HG03571 (cell line): ENCODE data around the gene IPO4.

Experiments used
- ATAC-seq: cut with Tn5 transposase; IDR thresholded peaks from one replicate; pipeline ENCODE4 v1.9.1; 2021; ENCODE audit not compliant: unreplicated experiment

IPO4 gene

GRCh38 chr14:24176599-24176998 lies 12.0 kb downstream of the IPO4 start:
- ATAC-seq = no peak

GRCh38 chr14:24172871-24173281 lies 15.7 kb downstream of the IPO4 start:
- ATAC-seq = no peak

- ATAC-seq = no peak
These were observed 16.3 kb downstream of the IPO4 start for GRCh38 chr14:24172261-24172860.

- ATAC-seq = peak; percentile 87
These were observed 17.0 kb downstream of the IPO4 start, which contains the start of gene REC8 for GRCh38 chr14:24171422-24172260. TSS of gene REC8 (plus strand) at chr14:24172080. CDS start at chr14:24172553, 473 bp downstream.

- ATAC-seq = no peak
These were observed 21.0 kb downstream of the IPO4 start for GRCh38 chr14:24167469-24168114.

- ATAC-seq = no peak
These were observed 22.8 kb downstream of the IPO4 start for GRCh38 chr14:24165785-24166184.

GRCh38 chr14:24164518-24164991 lies 24.1 kb downstream of the IPO4 start:
- no peak for ATAC-seq

GRCh38 chr14:24162093-24162492 lies 26.5 kb downstream of the IPO4 start:
- no peak for ATAC-seq

GRCh38 chr14:24160850-24161804 lies 27.5 kb downstream of the IPO4 start, which contains the start of gene IRF9:
TSS of gene IRF9 (plus strand) at chr14:24161265. CDS start at chr14:24162145, 880 bp downstream.
- ATAC-seq = peak; percentile 64

- no peak for ATAC-seq
These were observed 28.1 kb downstream of the IPO4 start for GRCh38 chr14:24160499-24160849.

- ATAC-seq = no peak
These were observed 28.7 kb downstream of the IPO4 start for GRCh38 chr14:24159777-24160498.

GRCh38 chr14:24157331-24157730 lies 31.3 kb downstream of the IPO4 start:
- no peak for ATAC-seq

- ATAC-seq = no peak
These were observed 31.8 kb downstream of the IPO4 start for GRCh38 chr14:24156840-24157239.

GRCh38 chr14:24155100-24155499 lies 33.5 kb downstream of the IPO4 start:
- ATAC-seq = no peak

GRCh38 chr14:24151404-24152080 lies 37.1 kb downstream of the IPO4 start:
- no peak for ATAC-seq

- ATAC-seq = no peak
These were observed 37.6 kb downstream of the IPO4 start for GRCh38 chr14:24150993-24151392.

GRCh38 chr14:24150567-24150966 lies 38.0 kb downstream of the IPO4 start:
- no peak for ATAC-seq

- ATAC-seq = no peak
These were observed 38.6 kb downstream of the IPO4 start for GRCh38 chr14:24150061-24150460.

GRCh38 chr14:24149302-24149969 lies 39.2 kb downstream of the IPO4 start:
- no peak for ATAC-seq
